HG02870 (cell line): Measurements from ENCODE around the gene TTC27.
"Not testable (repeated sequence)": the region's sequence is repeated elsewhere in the genome, so short reads cannot be mapped to it uniquely, and the experiment has no call there.

ENCODE experiments used
- ATAC-seq: cut with Tn5 transposase; IDR thresholded peaks from one replicate; pipeline ENCODE4 v1.9.1; 2021; ENCODE audit warnings: mild to moderate bottlenecking, moderate library complexity; ENCODE audit not compliant: unreplicated experiment

The TTC27 gene

DNA sequence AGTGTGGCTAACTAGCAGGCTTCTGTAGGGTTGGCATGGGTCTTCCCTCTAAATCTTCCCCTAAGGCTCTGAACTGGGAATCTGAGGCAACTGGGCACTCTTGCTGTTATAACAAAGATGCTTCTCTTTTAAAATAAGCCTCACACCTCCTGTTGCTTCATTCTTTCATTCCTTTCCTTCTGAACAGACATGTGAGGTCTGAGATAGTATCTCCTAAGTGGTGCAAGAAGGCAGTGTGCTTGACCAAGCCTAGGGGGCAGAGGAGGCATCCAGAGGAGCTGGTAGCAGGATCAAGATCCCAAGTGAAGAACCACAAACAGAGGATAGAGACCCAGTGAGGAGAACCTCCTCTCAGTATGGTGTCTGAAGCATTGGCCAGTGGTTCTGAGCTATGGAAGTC, 90.9 kb downstream of the TTC27 start:
- no peak for ATAC-seq

GRCh38 chr2:32719430-32719829, 91.6 kb downstream of the TTC27 start:
- ATAC-seq, result no peak

GRCh38 chr2:32719933-32720716, 92.3 kb downstream of the TTC27 start:
- no peak for ATAC-seq

- no peak for ATAC-seq
Observed at GRCh38 chr2:32720771-32721170, 92.9 kb downstream of the TTC27 start.

GRCh38 chr2:32721376-32721775, 93.5 kb downstream of the TTC27 start:
- ATAC-seq, result no peak

- no peak for ATAC-seq
Observed at GRCh38 chr2:32723467-32724079, 95.7 kb downstream of the TTC27 start.

GRCh38 chr2:32726678-32727077, 98.8 kb downstream of the TTC27 start:
- not testable (repeated sequence) for ATAC-seq

- no peak for ATAC-seq
Observed at GRCh38 chr2:32727157-32727556, 99.3 kb downstream of the TTC27 start.

- not testable (repeated sequence) for ATAC-seq
Observed at GRCh38 chr2:32730958-32731357, 103.1 kb downstream of the TTC27 start.

- no peak for ATAC-seq
Observed at GRCh38 chr2:32732120-32732519, 104.3 kb downstream of the TTC27 start.

DNA sequence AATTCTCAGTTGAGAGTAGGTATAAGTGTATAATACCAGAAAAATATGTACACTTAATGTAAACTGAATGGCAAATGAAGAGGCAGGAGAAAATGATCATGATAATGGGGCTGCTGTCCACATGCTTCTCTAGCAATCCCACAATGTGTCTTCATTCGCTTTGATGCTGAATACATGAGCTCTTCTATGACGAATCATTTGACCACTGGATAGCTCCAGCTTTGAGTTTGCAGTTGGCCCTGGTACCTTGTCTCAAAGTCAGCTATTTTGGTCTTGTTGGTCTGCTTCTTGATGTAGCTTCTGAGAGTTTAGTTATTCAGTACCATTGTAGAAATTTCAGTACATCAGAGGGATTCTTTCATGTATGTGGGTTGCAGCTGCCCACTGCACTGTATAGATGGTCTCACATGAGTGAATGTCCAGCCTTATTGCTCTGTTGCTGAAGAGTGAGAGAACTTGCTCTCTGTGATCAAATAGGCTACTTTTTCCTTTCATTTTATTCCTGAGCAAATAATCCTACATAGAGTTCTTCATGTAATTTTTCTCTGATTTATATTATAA, 105.1 kb downstream of the TTC27 start:
- ATAC-seq, result peak; percentile 59

- no peak for ATAC-seq
Observed at GRCh38 chr2:32735348-32735747, 107.5 kb downstream of the TTC27 start.

DNA sequence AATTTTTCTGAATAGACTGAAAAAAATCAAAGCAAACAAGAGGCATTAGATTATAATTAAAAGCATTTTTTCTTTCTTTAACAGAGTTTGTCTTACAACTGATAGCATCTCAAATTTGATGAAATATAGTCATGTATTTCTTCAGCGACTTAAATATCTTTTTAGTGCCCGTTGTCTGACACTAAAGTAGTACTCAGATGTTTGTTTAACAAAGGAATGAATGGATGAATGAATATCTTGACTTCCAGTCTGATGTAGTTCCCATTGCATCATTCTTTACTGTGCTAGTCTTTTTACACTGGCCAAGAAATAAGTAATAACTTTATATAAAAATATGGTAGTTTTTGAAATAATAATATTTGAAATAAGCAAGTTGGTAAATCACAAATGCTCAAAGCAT, 111.1 kb downstream of the TTC27 start:
- ATAC-seq, result no peak

GRCh38 chr2:32739664-32740063, 111.8 kb downstream of the TTC27 start:
- ATAC-seq, result no peak

DNA sequence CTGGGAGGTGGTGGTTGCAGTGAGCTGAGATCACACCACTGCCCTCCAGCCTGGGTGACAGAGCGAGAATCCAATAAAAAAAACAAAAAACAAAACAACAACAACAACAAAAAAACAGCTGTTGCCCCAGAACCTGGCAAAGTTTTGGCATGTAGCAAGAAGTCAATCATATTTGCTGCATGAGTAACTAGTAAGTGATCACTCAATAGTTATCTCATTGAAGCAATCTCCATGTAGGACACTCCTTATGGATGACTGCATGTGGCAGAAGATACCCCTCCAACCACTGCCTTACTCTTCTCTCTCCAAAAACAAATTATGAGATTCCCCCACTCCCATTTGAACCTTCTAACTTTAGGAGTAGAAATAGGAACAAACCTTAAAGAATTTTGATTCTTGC, 113.7 kb downstream of the TTC27 start:
- no peak for ATAC-seq

DNA sequence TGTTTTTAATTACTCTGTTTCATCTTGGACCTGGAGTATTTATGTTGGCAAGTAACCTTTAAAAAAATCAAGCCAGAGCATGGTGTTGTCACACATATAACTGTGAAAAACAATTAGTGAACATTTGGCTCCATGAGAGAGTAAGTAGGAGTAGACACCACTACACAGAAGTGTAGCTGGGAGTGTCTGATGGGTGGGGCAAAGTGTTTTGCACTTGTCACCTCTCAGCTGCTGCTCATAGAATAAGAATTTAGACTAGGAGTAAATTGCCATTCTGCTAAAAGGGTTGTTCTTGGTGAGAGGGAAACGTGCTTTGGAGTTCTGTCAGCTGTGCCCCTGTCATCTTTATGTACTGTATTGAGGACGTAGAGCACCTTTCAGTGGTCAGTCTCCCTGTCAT, 114.5 kb downstream of the TTC27 start:
- ATAC-seq, result no peak

GRCh38 chr2:32743480-32744236, 115.8 kb downstream of the TTC27 start:
- ATAC-seq, result peak; percentile 89

DNA sequence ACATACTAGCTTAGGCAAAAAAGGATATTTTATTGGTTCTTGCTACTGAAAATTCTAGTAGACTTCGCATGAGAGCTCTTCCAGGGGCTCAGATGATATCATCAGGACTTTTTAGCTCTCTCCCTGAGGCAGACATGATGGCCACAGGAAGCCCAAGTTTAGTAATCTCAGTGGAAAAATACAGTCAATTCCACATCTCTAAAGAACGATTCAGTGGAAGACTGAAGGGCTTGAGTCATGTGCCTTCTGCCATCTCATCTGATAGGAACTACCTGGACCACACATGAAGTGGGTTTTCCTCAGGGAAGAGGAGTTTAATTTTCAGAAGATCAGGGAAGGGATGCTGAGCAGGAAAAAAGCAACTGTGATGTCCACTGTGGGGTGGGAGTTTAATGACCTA, 117.3 kb downstream of the TTC27 start:
- no peak for ATAC-seq

GRCh38 chr2:32745675-32746074, 117.8 kb downstream of the TTC27 start:
- ATAC-seq, result no peak

GRCh38 chr2:32746669-32747068, 118.8 kb downstream of the TTC27 start:
- no peak for ATAC-seq

- no peak for ATAC-seq
Observed at GRCh38 chr2:32748158-32748557, 120.3 kb downstream of the TTC27 start.

DNA sequence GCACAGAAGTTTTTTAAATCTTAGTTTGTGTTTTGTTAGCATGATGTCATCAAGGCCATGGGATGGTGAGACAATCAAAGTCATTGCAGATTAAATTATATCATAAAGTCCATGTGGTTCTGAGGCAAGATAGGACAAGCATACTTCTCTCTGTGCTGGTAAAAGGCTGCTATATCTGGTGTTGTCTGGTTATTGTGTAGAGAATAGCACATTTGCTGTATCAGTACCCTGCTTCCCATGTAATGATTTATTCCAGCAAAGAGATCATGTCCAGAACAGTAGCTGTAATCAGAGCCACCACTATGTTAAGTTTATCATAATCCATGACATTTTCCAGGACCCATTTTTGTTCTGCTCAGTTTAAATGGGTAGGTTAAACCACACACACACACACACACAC, 123.0 kb downstream of the TTC27 start:
- ATAC-seq, result no peak
